ENCODE data around the gene GABRD. TPM values are rescaled to one million over a fixed set of nuclear protein-coding genes. Genes with fewer than 3 reads are reported as not detected.

Gene GABRD
- total and polyA plus RNA-seq, 2 experiments from 2014 or later: 2.1 to 5.1 TPM

- ATAC-seq: peak; percentile 1; the same call in 2 of the 3 replicates
- Histone ChIP-seq H3K4me2 (peak overlapping the region; percentile 73), H4K20me1 (replicated peaks; ENCODE audit: insufficient read depth) (peaks cover 17% of the 10 kb centered on the region), H3K79me2 (replicated peaks; ENCODE audit: insufficient read depth) (peaks cover 19% of the 10 kb centered on the region), H3K4me3 (peak overlapping the region; percentile 26; the same call in 1 of the 2 replicates), H3K36me3 (ENCODE audit: insufficient read depth) (no peaks in the 10 kb centered on the region), H3K27ac (ENCODE audit: low read depth) (no peak overlapping the region), H3F3A (replicated peaks; ENCODE audit: low read depth) (peaks cover 18% of the 10 kb centered on the region), H3K9me2 (ENCODE audit: insufficient read depth) (no peaks in the 10 kb centered on the region), H2AFZ (no peak overlapping the region), H3K4me1 (ENCODE audit: insufficient read depth) (peaks cover 25% of the 10 kb centered on the region; the same call in 1 of the 2 replicates), H3K27me3 (ENCODE audit: insufficient read depth) (no peaks in the 10 kb centered on the region)
- peak overlapping the region; percentile 82 for H3K4me3 Mint-ChIP-seq
- H3K27ac Mint-ChIP-seq: no peak overlapping the region
- DNase-seq (ENCODE audit: low spot score): peak; percentile 39
- H3K9me3 Mint-ChIP-seq: no peaks in the 10 kb centered on the region; the same call in 2 of the 3 replicates
- peaks cover 31% of the 10 kb centered on the region for H3K27me3 Mint-ChIP-seq (ENCODE audit: insufficient read depth, low read depth, poor library complexity)
- TF ChIP-seq, protein P1, sequence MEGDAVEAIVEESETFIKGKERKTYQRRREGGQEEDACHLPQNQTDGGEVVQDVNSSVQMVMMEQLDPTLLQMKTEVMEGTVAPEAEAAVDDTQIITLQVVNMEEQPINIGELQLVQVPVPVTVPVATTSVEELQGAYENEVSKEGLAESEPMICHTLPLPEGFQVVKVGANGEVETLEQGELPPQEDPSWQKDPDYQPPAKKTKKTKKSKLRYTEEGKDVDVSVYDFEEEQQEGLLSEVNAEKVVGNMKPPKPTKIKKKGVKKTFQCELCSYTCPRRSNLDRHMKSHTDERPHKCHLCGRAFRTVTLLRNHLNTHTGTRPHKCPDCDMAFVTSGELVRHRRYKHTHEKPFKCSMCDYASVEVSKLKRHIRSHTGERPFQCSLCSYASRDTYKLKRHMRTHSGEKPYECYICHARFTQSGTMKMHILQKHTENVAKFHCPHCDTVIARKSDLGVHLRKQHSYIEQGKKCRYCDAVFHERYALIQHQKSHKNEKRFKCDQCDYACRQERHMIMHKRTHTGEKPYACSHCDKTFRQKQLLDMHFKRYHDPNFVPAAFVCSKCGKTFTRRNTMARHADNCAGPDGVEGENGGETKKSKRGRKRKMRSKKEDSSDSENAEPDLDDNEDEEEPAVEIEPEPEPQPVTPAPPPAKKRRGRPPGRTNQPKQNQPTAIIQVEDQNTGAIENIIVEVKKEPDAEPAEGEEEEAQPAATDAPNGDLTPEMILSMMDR (conservative IDR thresholded peaks at IDR 0.05; ENCODE audit: low read depth in 2 of 2): no peak
- no peak for TF ChIP-seq ZNF114 (CRISPR knock-in tag; IDR thresholded peaks at IDR 0.05)
- TF ChIP-seq JUNB (IDR thresholded peaks at IDR 0.05; ENCODE audit: unreplicated experiment): no peak
- no peak for TF ChIP-seq STAT1 (IDR thresholded peaks at IDR 0.05; ENCODE audit: unreplicated experiment)
- no peak for TF ChIP-seq EZH2 (IDR thresholded peaks at IDR 0.05; ENCODE audit: low read depth, unreplicated experiment)
- TF ChIP-seq ETS1 (IDR thresholded peaks at IDR 0.05): no peak
- TF ChIP-seq CREB1 (CRISPR knock-in tag; IDR thresholded peaks at IDR 0.05; ENCODE audit: low read depth): no peak
- H3K4me1 Mint-ChIP-seq: peaks cover 22% of the 10 kb centered on the region
- peaks cover 2% of the 10 kb centered on the region; the same call in 1 of the 3 replicates for H3K36me3 Mint-ChIP-seq (ENCODE audit: low read depth)
Measured at GRCh38 chr1:2047749-2048729, 28.9 kb downstream of the GABRD start.

- H3K9me2 ChIP-seq (ENCODE audit: insufficient read depth): no peaks in the 10 kb centered on the region
- H3K27me3 Mint-ChIP-seq (ENCODE audit: insufficient read depth, low read depth, poor library complexity): peaks cover 26% of the 10 kb centered on the region
Measured at GRCh38 chr1:2049225-2049717, 30.1 kb downstream of the GABRD start.

More at GRCh38 chr1:2049225-2049717, 30.1 kb downstream of the GABRD start:
- ATAC-seq (peak; percentile 63), DNase-seq (ENCODE audit: low spot score) (peak; percentile 95)
- Mint-ChIP-seq H3K4me3 (peak overlapping the region; percentile 82), H3K36me3 (ENCODE audit: low read depth) (peaks cover 2% of the 10 kb centered on the region; the same call in 1 of the 3 replicates), H3K9me3 (no peaks in the 10 kb centered on the region; the same call in 2 of the 3 replicates), H3K27ac (peak overlapping the region; percentile 89), H3K4me1 (peaks cover 22% of the 10 kb centered on the region)
- Histone ChIP-seq H3K4me2 (peak overlapping the region; percentile 93), H3K36me3 (ENCODE audit: insufficient read depth) (no peaks in the 10 kb centered on the region), H3K79me2 (replicated peaks; ENCODE audit: insufficient read depth) (peaks cover 32% of the 10 kb centered on the region), H2AFZ (peak overlapping the region; percentile 91), H3K27me3 (ENCODE audit: insufficient read depth) (no peaks in the 10 kb centered on the region), H3F3A (replicated peaks; ENCODE audit: low read depth) (peaks cover 18% of the 10 kb centered on the region), H3K4me3 (peak overlapping the region; percentile 92), H4K20me1 (replicated peaks; ENCODE audit: insufficient read depth) (peaks cover 22% of the 10 kb centered on the region), H3K4me1 (ENCODE audit: insufficient read depth) (peaks cover 25% of the 10 kb centered on the region; the same call in 1 of the 2 replicates), H3K27ac (ENCODE audit: low read depth) (peak overlapping the region; percentile 93)
- TF ChIP-seq ZNF331 (CRISPR knock-in tag; IDR thresholded peaks at IDR 0.05; ENCODE audit: low read depth) (no peak), POLR2AphosphoS5 (IDR thresholded peaks at IDR 0.05; ENCODE audit: low read depth) (peak; percentile 23; the same call in 1 of the 2 replicates), JUNB (IDR thresholded peaks at IDR 0.05; ENCODE audit: unreplicated experiment) (no peak)
- TF ChIP-seq, protein P1 (conservative IDR thresholded peaks at IDR 0.05; ENCODE audit: low read depth in 2 of 2): peak; percentile 55 to 60
